ENCODE data around the gene SMC1A. TPM values are rescaled to one million over a fixed set of nuclear protein-coding genes. Genes with fewer than 3 reads are reported as not detected.
"Not testable (repeated sequence)": the region's sequence is repeated elsewhere in the genome, so short reads cannot be mapped to it uniquely, and the experiment has no call there.

SMC1A gene
- polyA plus RNA-seq, 6 donors from 2014 or later = 31.1 to 79.1 (median 50.3) TPM

DNA sequence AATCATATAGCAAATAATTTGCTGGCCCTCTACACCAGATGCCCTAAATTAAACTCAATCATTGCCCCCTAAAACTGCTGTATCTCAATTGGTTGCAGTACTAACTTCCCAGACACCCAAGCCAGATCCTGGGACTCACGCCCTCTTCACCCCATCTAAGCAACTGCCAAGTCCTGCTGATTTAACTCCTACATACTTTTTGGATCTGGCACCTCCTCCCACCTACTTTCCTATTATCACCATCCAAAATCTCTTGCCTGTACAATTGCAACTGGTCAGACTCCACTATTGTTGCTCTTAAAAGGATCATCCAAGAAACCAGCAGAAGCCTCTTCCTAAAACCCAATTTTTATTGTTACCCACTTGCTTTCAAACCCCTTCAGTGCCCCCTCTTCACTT lies 16.4 kb upstream of the SMC1A start:
- no peak for DNase-seq
- Mint-ChIP-seq H3K27me3 (peaks cover 5 to 52% (median 16%) of the 10 kb centered on the region in 3 donors), H3K9me3 (no peaks in the 10 kb centered on the region), H3K36me3 (no peaks in the 10 kb centered on the region), H3K4me3 (no peak overlapping the region), H3K4me1 (peaks cover 14 to 34% (median 18%) of the 10 kb centered on the region in 3 donors), H3K27ac (no peak overlapping the region)
- no peak for ATAC-seq (ENCODE audit: low read depth in 2 of 2)

DNA sequence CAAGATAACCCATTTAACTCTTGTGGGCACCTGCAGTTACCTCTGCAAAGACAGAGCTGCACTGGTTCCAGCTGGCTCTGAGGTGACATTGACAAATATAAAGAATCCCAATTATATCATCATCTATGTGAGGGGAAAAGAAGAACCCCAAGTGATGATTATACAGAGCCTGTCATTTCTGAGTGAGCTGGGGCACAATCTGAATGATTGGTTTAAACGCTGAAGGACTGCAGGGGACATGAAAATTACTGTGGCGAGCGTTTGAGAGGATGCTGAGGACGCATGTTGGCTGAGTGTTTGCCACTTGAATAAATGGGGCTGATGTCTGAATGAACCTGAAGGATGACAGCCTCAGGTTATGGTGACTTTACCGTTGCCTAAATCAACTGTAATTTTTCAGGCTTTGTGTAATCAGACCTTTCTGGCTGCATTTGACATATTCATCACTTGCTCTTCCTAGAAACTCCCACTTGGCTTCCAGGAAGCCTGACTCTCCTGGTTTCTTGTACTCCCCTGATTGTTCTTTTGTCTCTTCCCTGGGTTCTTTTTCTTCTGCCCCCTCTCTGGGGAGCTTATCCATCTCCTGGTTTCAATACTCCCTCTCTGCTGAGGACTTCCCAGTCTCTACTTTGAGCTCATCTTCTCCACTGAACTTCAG lies 15.8 kb upstream of the SMC1A start:
- H3K27ac Mint-ChIP-seq = no peak overlapping the region
- no peak for DNase-seq
- peaks cover 5 to 51% (median 16%) of the 10 kb centered on the region in 3 donors for H3K27me3 Mint-ChIP-seq
- no peak for ATAC-seq (ENCODE audit: low read depth in 2 of 2)
- H3K9me3 Mint-ChIP-seq = no peaks in the 10 kb centered on the region
- H3K4me3 Mint-ChIP-seq = no peak overlapping the region
- peaks cover 14 to 39% (median 20%) of the 10 kb centered on the region in 3 donors for H3K4me1 Mint-ChIP-seq
- no peaks in the 10 kb centered on the region for H3K36me3 Mint-ChIP-seq

DNA sequence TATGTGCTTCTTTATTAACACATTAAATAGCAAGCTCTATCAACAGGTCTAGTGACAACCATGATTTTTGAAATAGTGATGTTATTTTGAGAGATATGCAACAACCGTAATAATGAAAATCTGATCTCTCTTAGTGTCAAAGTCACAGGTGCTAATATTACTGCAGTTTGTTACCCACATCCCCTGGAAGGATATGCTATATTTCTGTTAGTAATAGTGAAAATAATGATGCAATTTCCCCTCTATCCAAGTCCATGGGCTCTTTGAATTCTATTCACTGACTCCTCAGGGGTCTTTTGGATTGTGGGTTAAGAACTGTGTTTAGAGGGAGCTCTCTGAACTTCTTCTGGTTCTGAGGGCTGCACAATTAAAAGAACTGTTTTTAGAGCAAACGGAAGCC lies 14.8 kb upstream of the SMC1A start:
- no peak overlapping the region for H3K4me3 Mint-ChIP-seq
- peaks cover 5 to 51% (median 16%) of the 10 kb centered on the region in 3 donors for H3K27me3 Mint-ChIP-seq
- H3K4me1 Mint-ChIP-seq = peaks cover 14 to 39% (median 20%) of the 10 kb centered on the region in 3 donors
- H3K9me3 Mint-ChIP-seq = no peaks in the 10 kb centered on the region
- DNase-seq = no peak
- no peaks in the 10 kb centered on the region for H3K36me3 Mint-ChIP-seq
- no peak for ATAC-seq (ENCODE audit: low read depth in 2 of 2)
- no peak overlapping the region for H3K27ac Mint-ChIP-seq

DNA sequence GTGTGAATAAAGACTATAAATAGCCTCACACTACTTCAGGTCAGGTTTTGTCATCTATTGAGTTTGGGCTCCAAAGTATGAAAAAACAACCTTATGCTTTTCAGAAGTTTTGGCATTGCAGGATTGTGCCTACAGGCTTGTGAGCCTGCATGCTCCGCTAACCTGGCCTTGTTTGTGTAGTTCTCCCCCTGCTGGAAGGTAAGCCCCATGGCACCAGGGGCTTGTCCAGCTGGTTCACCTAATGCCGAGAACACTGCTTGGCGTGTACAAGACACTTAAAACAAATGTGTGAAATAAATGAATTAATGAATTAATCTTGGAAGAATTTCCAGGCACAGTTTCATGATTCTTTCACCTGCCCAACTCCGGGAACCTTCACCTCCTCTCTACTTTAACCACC lies 13.5 kb upstream of the SMC1A start:
- H3K36me3 Mint-ChIP-seq = no peaks in the 10 kb centered on the region
- no peaks in the 10 kb centered on the region for H3K9me3 Mint-ChIP-seq
- H3K27ac Mint-ChIP-seq = peak overlapping the region in 2 of 6 donors; percentile 5 to 34
- DNase-seq = peak; percentile 66
- H3K27me3 Mint-ChIP-seq = peaks cover 5 to 43% (median 16%) of the 10 kb centered on the region in 3 donors
- peak overlapping the region in 1 of 8 donors; percentile 73 for H3K4me3 Mint-ChIP-seq
- peak; percentile 65 to 68 for ATAC-seq (ENCODE audit: low read depth in 2 of 2)
- peaks cover 14 to 28% (median 16%) of the 10 kb centered on the region in 3 donors for H3K4me1 Mint-ChIP-seq

DNA sequence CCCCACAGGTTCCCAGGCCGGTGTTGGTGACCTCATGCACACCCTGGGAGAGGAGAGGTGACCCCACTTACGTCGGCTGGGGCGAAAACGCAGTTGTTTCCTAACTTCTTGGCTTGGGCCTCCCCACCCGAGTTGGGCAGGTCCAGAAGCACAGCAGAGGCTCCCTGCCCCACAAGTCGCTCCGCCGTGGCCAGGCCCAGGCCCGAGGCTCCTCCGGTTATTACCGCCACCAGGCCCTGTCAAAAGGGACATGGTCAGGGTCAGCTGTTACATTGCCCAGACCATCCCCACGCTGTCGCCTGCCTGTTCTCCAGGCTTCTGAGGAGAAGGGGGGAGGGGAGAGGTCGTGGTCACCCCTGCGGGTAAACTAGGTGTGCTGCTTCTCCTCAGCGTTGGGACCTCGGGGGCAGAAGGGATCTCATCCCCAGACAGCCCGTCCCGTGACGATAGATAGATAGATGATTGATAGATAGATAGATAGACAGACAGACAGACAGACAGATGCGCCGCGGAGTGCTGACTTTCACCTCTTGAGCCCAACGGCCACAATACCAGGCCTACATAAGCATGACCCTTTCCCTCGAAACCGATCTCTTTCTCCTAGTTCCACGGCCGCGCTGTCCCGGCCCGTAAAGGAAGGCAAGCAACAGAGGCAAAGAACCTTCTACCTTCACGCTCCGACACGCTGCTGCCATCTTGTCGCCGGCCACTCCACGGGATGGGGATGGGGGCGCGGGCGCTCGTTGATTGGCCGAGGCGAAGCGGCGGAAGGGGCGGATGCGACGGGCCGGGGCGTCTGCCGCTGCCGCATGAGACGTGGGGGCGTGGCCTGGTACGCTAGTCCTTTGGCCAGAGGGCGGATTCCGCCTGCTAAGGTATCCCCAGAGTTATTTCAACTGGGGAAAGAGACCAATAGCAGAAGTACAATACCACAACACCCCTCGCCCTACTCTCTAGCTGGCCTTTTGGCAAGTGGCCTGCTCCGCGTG lies 11.5 kb upstream of the SMC1A start, which contains the start of gene HSD17B10:
Gene HSD17B10 (minus strand): TSS at position 720 of the 989 bp plus-strand sequence. CDS start 25 bp downstream, at position 695.
- ATAC-seq (ENCODE audit: low read depth in 2 of 2) (peak; percentile 96), DNase-seq (peak; percentile 85)
- H3K4me1 Mint-ChIP-seq = peaks cover 11 to 26% (median 14%) of the 10 kb centered on the region in 3 donors
- peaks cover 0 to 4% of the 10 kb centered on the region in 2 donors for H3K36me3 Mint-ChIP-seq
- peaks cover 0 to 30% (median 7%) of the 10 kb centered on the region in 3 donors for H3K27me3 Mint-ChIP-seq
- H3K4me3 Mint-ChIP-seq = peak within 1 kb of the TSS; percentile 90 to 97 (median 96)
- H3K9me3 Mint-ChIP-seq = no peaks in the 10 kb centered on the region
- peak within 1 kb of the TSS; percentile 95 to 98 (median 98) for H3K27ac Mint-ChIP-seq

DNA sequence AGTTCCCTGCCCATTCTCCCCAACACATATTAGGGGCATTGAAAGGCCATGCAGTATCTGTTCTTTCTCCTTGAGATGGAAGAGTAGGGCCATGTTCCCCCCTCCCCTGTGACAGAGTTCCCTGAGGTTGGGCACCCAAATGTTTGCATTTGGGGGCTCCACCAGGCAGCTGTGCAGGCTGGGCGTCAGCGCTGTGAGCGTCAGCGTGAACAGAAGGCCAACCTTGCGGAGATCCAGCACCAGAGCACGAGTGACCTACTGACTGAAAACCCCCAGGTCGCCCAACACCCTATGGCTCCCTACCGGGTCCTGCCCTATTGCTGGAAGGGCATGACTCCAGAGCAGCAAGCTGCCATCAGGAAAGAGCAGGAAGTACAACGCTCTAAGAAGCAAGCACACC lies 7.8 kb upstream of the SMC1A start:
- Mint-ChIP-seq H3K4me1 (peaks cover 11 to 16% (median 11%) of the 10 kb centered on the region in 3 donors), H3K27ac (peak overlapping the region in 2 of 6 donors; percentile 83 to 91), H3K27me3 (peaks cover 0 to 9% (median 0%) of the 10 kb centered on the region in 3 donors), H3K4me3 (peak overlapping the region in 2 of 8 donors; percentile 58 to 66), H3K9me3 (no peaks in the 10 kb centered on the region), H3K36me3 (peaks cover 0 to 4% of the 10 kb centered on the region in 2 donors)
- DNase-seq (no peak), ATAC-seq (ENCODE audit: low read depth in 2 of 2) (no peak)

DNA sequence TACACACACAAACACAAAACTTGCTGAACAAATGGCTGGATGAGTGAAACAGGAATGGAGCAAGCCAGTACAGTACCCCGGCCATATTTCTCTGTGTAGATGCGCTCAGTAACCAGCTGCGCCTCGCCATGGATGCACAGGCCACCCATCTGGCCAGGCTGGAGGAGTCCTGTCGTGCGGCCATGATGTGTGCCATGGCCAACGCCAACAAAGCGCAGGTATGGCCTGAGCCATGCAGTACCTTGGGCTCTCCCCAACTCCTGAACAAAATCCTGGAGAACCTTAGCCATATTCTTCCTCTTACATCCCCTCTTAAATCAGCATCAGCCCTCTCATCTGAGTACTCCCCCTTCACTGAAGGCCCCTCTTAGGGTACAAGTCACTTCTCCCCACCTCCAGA lies 7.3 kb upstream of the SMC1A start:
- Mint-ChIP-seq H3K27ac (peak overlapping the region in 2 of 6 donors; percentile 41 to 83), H3K4me3 (no peak overlapping the region), H3K9me3 (no peaks in the 10 kb centered on the region), H3K27me3 (peaks cover 0 to 6% (median 0%) of the 10 kb centered on the region in 3 donors), H3K4me1 (peaks cover 9 to 13% (median 11%) of the 10 kb centered on the region in 3 donors), H3K36me3 (peaks cover 0 to 4% of the 10 kb centered on the region in 2 donors)
- ATAC-seq (ENCODE audit: low read depth in 2 of 2) = no peak
- no peak for DNase-seq

DNA sequence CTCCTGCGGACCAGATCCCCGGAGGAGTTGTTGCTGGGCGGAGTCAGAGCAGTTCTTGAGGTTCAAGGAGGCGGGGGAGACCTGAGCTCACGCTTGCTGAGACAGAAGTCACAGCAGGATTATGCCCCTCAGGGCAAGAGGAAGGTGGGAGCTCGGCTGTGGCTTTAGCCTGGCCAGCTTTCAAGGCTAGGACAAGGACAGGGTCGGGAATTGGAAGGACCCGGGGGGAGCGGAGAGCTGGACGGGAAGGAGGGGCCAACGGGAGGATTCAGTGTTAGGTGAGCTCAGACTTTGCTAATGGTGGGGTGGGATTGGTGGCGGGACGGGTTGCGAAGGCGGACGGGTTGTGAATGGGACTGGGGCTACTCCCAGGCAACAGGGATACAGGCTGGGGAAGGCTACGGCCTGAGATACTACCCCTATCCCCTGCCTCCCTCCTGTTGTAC lies 430 bp upstream of the SMC1A start, which contains the start of gene RIBC1:
Gene RIBC1 (plus strand): TSS at position 13 of the 446 bp plus-strand sequence. CDS start 3,404 bp downstream, outside the sequence.
- H3K4me3 Mint-ChIP-seq = peak within 1 kb of the TSS; percentile 79 to 100 (median 98)
- H3K27ac Mint-ChIP-seq = peak within 1 kb of the TSS; percentile 97 to 100 (median 99)
- ATAC-seq (ENCODE audit: low read depth in 2 of 2) (no peak), DNase-seq (no peak)
- peaks cover 20 to 43% (median 30%) of the 10 kb centered on the region in 3 donors for H3K4me1 Mint-ChIP-seq
- H3K27me3 Mint-ChIP-seq = no peaks in the 10 kb centered on the region
- H3K36me3 Mint-ChIP-seq = no peaks in the 10 kb centered on the region
- H3K9me3 Mint-ChIP-seq = no peaks in the 10 kb centered on the region

DNA sequence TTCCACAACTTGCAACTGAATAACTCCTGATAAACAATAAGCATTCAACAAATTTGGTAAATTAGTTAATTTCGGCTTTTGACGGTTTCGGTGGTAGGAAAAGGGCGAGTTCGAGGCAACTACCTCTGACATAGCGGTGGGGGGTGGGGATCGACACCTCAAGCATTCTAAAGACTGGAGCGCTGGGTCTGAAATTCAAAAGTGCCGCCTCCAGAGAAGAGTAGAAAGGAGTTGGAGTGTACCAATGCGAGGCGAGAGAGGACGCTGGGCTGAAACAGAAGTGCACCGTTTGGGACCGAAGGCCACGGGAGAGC lies 725 bp downstream of the SMC1A start:
- H3K27me3 Mint-ChIP-seq = no peaks in the 10 kb centered on the region
- H3K27ac Mint-ChIP-seq = peak overlapping the region; percentile 97 to 100 (median 99)
- H3K4me1 Mint-ChIP-seq = peaks cover 20 to 47% (median 36%) of the 10 kb centered on the region in 3 donors
- DNase-seq (no peak), ATAC-seq (ENCODE audit: low read depth in 2 of 2) (peak; percentile 22 to 23)
- H3K9me3 Mint-ChIP-seq = no peaks in the 10 kb centered on the region
- H3K4me3 Mint-ChIP-seq = peak overlapping the region; percentile 79 to 100 (median 98)
- no peaks in the 10 kb centered on the region for H3K36me3 Mint-ChIP-seq

DNA sequence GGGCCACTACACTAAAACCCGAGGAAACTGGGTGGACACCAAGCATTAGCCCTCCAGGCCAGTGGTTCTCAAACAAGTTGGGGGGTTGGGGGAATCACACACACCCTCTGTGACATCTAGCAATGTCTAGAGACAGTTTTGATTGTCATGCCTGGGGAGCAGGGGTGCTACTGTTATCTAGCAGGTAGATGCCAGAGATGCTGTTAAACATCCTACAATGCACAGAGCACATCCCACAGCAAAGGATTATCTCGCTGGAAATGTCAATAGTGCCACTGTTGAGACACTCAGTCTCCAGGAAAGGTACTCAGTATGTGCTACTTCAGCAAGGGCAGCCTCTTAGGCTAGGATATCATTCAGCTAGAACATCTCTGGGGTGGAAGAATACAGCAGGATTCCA lies 1.3 kb downstream of the SMC1A start:
- Mint-ChIP-seq H3K27me3 (no peaks in the 10 kb centered on the region), H3K27ac (peak overlapping the region; percentile 97 to 100 (median 99)), H3K36me3 (no peaks in the 10 kb centered on the region), H3K4me3 (peak overlapping the region; percentile 79 to 100 (median 98)), H3K4me1 (peaks cover 20 to 47% (median 36%) of the 10 kb centered on the region in 3 donors), H3K9me3 (no peaks in the 10 kb centered on the region)
- DNase-seq (no peak), ATAC-seq (ENCODE audit: low read depth in 2 of 2) (no peak)

DNA sequence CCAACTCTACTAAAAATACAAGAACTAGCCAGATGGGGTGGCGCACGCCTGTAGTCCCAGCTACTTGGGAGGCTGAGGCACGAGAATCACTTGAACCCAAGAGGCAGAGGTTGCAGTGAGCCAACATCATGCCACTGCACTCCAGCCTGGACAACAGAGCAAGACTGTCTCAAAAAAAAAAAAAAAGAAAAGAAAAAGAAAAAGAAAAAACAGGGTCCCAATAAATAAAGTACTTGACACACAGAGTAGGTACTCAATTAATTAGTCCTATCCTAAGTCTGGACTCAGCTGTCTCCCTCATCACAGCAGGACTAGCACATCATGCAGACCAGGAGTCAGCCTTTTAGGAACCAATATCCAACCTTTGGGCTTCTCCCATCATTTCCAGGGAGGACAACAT lies 2.1 kb downstream of the SMC1A start:
- peak overlapping the region; percentile 24 to 100 (median 82) for H3K27ac Mint-ChIP-seq
- H3K36me3 Mint-ChIP-seq; H3K9me3 Mint-ChIP-seq; H3K27me3 Mint-ChIP-seq; ATAC-seq (ENCODE audit: low read depth in 2 of 2); DNase-seq: not testable (repeated sequence)
- H3K4me3 Mint-ChIP-seq = peak overlapping the region in 6 of 8 donors; percentile 53 to 99 (median 86)
- peaks cover 20 to 47% (median 36%) of the 10 kb centered on the region in 3 donors for H3K4me1 Mint-ChIP-seq

DNA sequence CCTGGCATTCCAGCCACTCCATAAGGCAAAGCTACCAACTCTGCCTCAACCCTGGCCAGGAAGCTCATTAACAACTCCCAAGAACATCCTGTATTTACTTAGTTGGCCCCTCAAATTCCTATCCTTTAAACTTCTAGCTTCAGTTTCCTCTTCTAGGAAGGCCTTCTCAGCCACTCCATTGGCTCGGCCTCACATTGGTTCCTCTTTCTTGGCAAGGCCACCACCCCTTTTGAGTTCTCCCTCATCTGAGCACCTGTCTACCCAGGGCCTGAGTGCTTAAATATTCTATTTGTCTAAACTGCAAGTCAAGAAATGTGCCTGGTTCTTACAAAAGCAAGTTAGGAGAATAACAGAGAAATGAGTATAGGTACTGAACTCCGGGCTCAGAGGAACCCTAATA lies 10.0 kb downstream of the SMC1A start:
- H3K27ac Mint-ChIP-seq = peak overlapping the region in 2 of 6 donors; percentile 78 to 92
- peaks cover 11 to 33% of the 10 kb centered on the region in 2 donors for H3K36me3 Mint-ChIP-seq
- H3K27me3 Mint-ChIP-seq = no peaks in the 10 kb centered on the region
- ATAC-seq (ENCODE audit: low read depth in 2 of 2) (peak in 1 of 2 donors; percentile 38), DNase-seq (no peak)
- no peaks in the 10 kb centered on the region for H3K9me3 Mint-ChIP-seq
- no peak overlapping the region for H3K4me3 Mint-ChIP-seq
- peaks cover 0 to 21% (median 13%) of the 10 kb centered on the region in 3 donors for H3K4me1 Mint-ChIP-seq

DNA sequence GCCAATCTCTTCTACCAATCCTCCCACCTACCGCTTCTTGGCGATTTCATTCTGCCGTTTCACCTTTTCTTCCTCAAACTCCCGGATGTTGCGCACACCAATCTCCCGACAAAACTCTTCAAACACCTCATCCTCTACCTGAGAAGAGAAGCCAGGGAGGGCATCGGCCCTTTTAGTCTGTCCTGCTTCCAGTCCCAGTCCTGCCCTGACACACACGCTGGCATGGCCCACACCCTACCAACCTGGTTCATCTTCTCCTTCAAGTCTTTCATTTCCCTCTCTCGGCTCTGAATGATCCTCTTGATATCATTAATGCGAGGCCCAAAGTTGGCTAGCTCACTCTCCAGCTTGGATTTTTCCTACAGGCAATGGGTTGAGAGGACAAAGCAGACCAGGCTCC lies 18.9 kb downstream of the SMC1A start:
- Mint-ChIP-seq H3K9me3 (no peaks in the 10 kb centered on the region), H3K4me1 (no peaks in the 10 kb centered on the region), H3K27ac (peak overlapping the region in 1 of 6 donors; percentile 32), H3K27me3 (no peaks in the 10 kb centered on the region), H3K36me3 (peaks cover 30 to 33% of the 10 kb centered on the region in 2 donors), H3K4me3 (no peak overlapping the region)
- ATAC-seq (ENCODE audit: low read depth in 2 of 2) = no peak
- DNase-seq = no peak

Data from naive B cell (primary cell).